AG04450 (cell line): Measurements from ENCODE around the gene KIF6. TPM values are rescaled to one million over a fixed set of nuclear protein-coding genes. Genes with fewer than 3 reads are reported as not detected.

Experiments
- CTCF ChIA-PET: fragments of 300-600, 350-600 bp; formaldehyde crosslinking; extraction: SDS; loops from one replicate; lab custom pipeline; 2022; ENCODE audit warnings: antibody characterized with exemption, inconsistent platforms; lab: Charles Lee
- POLR2A ChIA-PET: fragments of 350-600 bp; formaldehyde crosslinking; extraction: SDS; loops from one replicate; lab custom pipeline; 2021; ENCODE audit warnings: antibody characterized with exemption, inconsistent platforms; lab: Yijun Ruan, JAX
- DNase-seq: peaks from one replicate; pipeline ENCODE4 v3.0.0-alpha.2; 2011; ENCODE audit warnings: low read depth, low spot score
- H3K27ac ChIP-seq: one replicate; pipeline ENCODE4 v1.5.1; 2012; ENCODE audit warnings: low read depth, low read length, control low read depth
- H3K27me3 ChIP-seq: one replicate; pipeline ENCODE4 v1.6.0; 2012; ENCODE audit warnings: low read length; ENCODE audit not compliant: control insufficient read depth, insufficient read depth
- H3K4me3 ChIP-seq: 2 replicates; pipeline ENCODE4 v1.5.1; 2011; ENCODE audit warnings: mild to moderate bottlenecking, low read depth, low read length, control low read depth
- H3K9me3 ChIP-seq: 2 replicates; pipeline ENCODE4 v1.5.1; 2012; ENCODE audit warnings: low read length; ENCODE audit not compliant: control insufficient read depth, insufficient read depth
- CTCF ChIP-seq: IDR thresholded peaks from 2 replicates; pipeline ENCODE4 v1.5.1; 2011; ENCODE audit warnings: low read depth, low read length, control low read depth, inconsistent platforms
- polyA plus RNA-seq: library from polyadenylated mRNA; depleted of rRNA; stranded (reverse); fragments of >200 nt; gene quantifications from 2 replicates; pipeline ENCODE4 v1.2.3, GENCODE V29; 2011

The KIF6 gene
- polyA plus RNA-seq, 1 experiment: 0.02 TPM

GRCh38 chr6:39400026-39400425 lies 325.2 kb downstream of the KIF6 start:
- POLR2A ChIA-PET: no interaction called here
- no peaks in the 10 kb centered on the region for H3K9me3 ChIP-seq
- DNase-seq: no peak
- no peak overlapping the region for H3K4me3 ChIP-seq
- CTCF ChIA-PET: no interaction called here
- no peak overlapping the region for H3K27ac ChIP-seq
- TF ChIP-seq CTCF: no peak
- H3K27me3 ChIP-seq: no peaks in the 10 kb centered on the region

- Histone ChIP-seq H3K27ac (no peak overlapping the region), H3K9me3 (no peaks in the 10 kb centered on the region), H3K4me3 (no peak overlapping the region), H3K27me3 (no peaks in the 10 kb centered on the region)
- no peak for DNase-seq
- no peak for TF ChIP-seq CTCF
- ChIA-PET POLR2A (no interaction called here), CTCF (no interaction called here)
These were observed 328.4 kb downstream of the KIF6 start for GRCh38 chr6:39396854-39397253.

- ChIA-PET POLR2A (no interaction called here), CTCF (no interaction called here)
- no peak for TF ChIP-seq CTCF
- Histone ChIP-seq H3K27ac (no peak overlapping the region), H3K9me3 (no peaks in the 10 kb centered on the region), H3K27me3 (no peaks in the 10 kb centered on the region), H3K4me3 (no peak overlapping the region)
- no peak for DNase-seq
These were observed 332.1 kb downstream of the KIF6 start for GRCh38 chr6:39393075-39393474.

- POLR2A ChIA-PET: no interaction called here
- DNase-seq: no peak
- no peaks in the 10 kb centered on the region for H3K27me3 ChIP-seq
- H3K4me3 ChIP-seq: no peak overlapping the region
- no peaks in the 10 kb centered on the region for H3K9me3 ChIP-seq
- no peak for TF ChIP-seq CTCF
- CTCF ChIA-PET: no interaction called here
- H3K27ac ChIP-seq: no peak overlapping the region
These were observed 334.0 kb downstream of the KIF6 start for GRCh38 chr6:39391182-39391581.

- ChIA-PET CTCF (no interaction called here), POLR2A (no interaction called here)
- no peaks in the 10 kb centered on the region for H3K9me3 ChIP-seq
- no peak overlapping the region for H3K27ac ChIP-seq
- H3K27me3 ChIP-seq: no peaks in the 10 kb centered on the region
- no peak for TF ChIP-seq CTCF
- no peak for DNase-seq
- H3K4me3 ChIP-seq: no peak overlapping the region
These were observed 335.8 kb downstream of the KIF6 start for GRCh38 chr6:39389484-39389767.
